NCI-H526 treated with DMSO at 0.1 percent for 48 hours (cell line): ENCODE results near the gene ATP2C2.
A peak's percentile ranks its signal among the peaks of the same experiment; 100 is the strongest.
"Not testable (repeated sequence)": the region's sequence is repeated elsewhere in the genome, so short reads cannot be mapped to it uniquely, and the experiment has no call there.

Source experiments
- DNase-seq: peaks from one replicate; lab custom pipeline; 2025; lab: John Stamatoyannopoulos, UW

Gene ATP2C2, protein sequence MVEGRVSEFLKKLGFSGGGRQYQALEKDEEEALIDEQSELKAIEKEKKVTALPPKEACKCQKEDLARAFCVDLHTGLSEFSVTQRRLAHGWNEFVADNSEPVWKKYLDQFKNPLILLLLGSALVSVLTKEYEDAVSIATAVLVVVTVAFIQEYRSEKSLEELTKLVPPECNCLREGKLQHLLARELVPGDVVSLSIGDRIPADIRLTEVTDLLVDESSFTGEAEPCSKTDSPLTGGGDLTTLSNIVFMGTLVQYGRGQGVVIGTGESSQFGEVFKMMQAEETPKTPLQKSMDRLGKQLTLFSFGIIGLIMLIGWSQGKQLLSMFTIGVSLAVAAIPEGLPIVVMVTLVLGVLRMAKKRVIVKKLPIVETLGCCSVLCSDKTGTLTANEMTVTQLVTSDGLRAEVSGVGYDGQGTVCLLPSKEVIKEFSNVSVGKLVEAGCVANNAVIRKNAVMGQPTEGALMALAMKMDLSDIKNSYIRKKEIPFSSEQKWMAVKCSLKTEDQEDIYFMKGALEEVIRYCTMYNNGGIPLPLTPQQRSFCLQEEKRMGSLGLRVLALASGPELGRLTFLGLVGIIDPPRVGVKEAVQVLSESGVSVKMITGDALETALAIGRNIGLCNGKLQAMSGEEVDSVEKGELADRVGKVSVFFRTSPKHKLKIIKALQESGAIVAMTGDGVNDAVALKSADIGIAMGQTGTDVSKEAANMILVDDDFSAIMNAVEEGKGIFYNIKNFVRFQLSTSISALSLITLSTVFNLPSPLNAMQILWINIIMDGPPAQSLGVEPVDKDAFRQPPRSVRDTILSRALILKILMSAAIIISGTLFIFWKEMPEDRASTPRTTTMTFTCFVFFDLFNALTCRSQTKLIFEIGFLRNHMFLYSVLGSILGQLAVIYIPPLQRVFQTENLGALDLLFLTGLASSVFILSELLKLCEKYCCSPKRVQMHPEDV

GRCh38 chr16:84368308-84368996 is at the start of gene ATP2C2:
TSS of gene ATP2C2 (plus strand) at chr16:84368538. CDS start at chr16:84368616, 78 bp downstream.
- peak; percentile 53 for DNase-seq

DNA sequence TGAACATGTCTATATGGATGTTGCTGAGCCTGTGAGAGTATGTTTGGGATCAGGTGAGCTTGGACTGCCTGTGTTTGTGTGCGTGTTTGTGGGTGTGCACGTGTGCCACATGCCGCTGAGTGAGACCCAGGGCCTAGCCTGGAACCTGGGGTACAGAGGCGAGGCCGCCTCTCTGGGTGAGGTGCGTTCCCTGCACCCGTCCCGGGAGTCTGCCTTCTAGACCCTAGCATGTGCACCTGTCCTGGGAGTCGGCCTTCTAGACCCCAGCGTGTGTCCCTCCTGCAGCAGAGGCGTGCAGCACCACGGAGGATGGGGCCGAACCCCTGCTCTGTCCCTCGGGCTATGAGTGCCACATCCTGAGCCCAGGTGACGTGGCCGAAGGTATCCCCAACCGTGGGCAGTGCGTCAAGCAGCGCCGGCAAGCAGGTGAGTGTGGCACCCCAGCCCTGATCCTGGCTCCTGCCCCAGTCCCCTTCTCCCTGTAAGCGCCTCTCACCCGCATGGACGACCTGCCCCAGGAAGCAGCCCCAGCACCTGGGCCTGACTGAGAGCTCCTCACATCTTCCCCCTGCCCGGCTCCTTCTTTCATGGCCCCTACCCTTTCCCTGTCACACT is 49.1 kb upstream of the ATP2C2 start:
- no peak for DNase-seq

DNA sequence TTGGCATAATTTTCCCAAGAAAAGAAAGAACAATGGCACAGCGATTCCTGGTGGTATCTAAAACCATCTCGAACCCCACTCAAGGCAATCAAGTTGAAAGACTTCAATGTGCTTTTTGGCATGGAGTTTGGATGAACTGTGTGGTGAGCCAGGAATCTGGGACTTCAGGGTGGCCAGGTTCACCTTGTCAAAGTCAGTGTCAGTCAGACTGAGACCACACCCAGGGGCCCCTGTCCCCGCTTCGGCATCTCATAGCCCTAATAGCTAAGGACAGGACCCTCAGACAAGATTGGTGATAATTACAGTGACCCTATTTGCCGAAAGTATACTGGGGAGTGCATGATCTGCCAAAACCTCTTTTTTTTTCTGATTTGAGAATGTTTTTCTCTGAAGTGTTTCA is 47.8 kb upstream of the ATP2C2 start:
- no peak for DNase-seq

GRCh38 chr16:84321932-84322331 is 46.4 kb upstream of the ATP2C2 start:
- no peak for DNase-seq

GRCh38 chr16:84322749-84323148 is 45.6 kb upstream of the ATP2C2 start:
- no peak for DNase-seq

GRCh38 chr16:84323606-84324005 is 44.7 kb upstream of the ATP2C2 start:
- no peak for DNase-seq

GRCh38 chr16:84324434-84325262 is 43.7 kb upstream of the ATP2C2 start:
- DNase-seq: no peak

GRCh38 chr16:84326545-84326944 is 41.8 kb upstream of the ATP2C2 start:
- no peak for DNase-seq

DNA sequence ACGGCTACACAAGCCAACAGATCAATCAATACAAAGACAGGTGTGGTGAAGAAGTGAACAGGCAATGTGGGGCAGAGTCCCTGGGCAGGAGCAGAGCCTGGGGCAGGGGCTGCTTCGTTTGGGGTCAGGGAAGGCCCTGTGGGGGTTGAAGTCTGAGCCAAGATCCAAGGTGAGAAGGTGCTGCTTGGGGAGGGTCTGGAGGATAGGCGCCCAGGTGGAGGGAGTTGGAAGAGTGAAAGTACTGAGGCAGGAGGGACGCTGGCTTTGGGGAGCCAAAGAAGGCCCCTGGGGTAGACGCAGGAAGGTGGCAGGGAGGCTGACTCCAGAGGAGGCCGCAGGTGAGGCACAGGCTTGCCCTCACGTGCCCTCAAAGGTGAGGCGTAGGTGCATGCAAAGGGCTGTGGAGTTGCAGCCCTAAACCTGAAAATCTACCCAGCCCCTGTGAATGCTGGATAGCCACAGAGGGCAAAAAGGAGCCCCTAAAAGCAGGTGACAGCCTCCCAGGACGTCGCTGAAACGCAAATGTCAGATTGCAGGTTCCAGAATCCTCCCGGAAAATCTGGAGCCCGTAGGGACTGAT is 40.3 kb upstream of the ATP2C2 start:
- no peak for DNase-seq

- no peak for DNase-seq
These were observed 39.3 kb upstream of the ATP2C2 start for GRCh38 chr16:84329016-84329415.

DNA sequence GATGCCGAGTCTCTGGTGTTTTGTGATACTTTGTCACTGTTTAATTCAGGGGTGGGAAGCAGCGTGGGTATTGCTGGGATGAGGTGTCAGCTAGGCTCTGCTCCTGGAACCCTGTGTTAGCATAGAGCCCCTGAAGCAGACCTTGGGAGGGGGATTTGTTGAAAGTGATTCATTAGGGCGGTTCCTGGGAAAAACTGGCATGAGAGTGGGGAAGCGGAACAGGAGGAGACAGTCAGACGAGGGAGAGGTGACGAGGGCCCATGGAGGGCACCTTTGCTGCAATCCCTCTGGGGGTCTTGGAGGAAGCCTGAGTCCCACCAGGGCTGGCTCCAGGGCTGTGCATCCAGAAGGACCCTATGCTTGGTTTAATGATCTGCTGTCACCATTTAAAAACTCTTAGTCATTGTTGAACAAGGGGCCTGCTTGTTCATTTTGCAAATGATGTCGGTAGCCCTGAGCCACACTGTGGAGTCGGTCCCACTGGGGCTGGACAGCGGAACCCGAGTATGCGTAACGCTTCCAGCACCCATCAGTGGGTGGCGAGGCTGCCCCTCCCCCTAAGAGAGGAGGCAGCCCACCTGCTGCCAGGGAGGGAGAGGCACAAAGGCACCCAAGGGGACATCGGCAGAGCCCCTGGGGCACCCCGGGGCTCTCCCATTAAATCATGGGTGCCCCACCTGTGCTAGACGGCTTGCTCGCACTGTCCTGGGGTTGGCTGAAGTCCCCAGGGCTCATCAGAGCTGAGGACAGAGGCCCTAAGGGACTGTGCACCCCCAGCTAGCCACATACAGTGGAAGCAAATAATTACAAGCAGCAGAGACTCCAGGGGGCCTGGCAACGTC is 38.3 kb upstream of the ATP2C2 start:
- no peak for DNase-seq

DNA sequence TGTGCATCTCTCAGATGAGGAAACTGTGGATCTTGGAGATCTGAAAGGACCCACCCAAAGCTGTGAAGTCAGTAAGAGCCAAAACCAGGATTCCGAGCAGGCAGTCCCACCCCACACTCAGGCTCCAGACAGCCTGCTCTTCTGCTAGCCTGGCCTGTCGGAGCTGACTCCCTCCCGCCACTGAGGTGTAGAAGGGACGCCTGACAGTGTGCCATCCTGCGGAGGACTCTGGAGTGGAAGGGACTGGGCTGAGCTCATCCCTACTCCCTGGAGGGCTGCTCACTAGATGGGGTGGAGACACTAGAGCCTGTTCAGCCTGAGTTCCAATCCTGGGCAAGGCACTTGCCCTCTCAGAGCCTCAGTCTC is 37.7 kb upstream of the ATP2C2 start:
- DNase-seq: no peak

DNA sequence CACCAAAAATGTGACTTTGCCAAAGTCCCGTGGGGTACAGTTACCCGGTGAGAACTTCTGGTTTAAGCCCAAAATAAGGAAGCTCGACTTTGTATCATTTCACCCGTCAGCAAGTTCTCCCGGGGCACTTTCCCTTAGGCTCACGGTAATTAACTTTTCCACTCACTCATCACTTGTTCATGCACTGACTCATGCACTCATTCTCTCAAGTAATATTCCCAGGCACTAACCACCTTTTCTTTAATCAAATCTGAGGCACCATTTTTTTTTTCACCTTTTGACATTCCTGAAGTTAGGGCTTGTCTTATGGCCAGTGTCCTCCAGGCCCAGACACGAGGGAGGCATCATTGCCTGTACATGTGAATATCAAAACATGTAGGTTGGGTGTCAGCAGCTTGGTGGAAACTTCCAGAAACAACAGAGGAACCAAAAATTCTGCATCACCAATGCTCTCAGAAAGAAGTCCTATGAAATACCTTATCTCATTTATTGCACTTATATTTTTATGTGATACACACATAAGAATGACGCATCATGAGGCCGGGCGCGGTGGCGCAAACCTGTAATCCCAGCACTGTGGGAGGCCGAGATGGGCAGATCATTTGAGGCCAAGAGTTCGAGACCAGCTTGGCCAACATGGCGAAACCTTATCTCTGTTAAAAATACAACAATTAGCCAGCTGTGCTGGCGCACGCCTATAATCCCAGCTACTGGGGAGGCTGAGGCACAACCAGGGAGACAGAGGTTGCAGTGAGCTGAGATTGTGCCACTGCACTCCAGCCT is 36.1 kb upstream of the ATP2C2 start:
- DNase-seq: no peak

GRCh38 chr16:84332975-84333684 is 35.2 kb upstream of the ATP2C2 start:
- DNase-seq: no peak

- DNase-seq: no peak
These were observed 34.3 kb upstream of the ATP2C2 start for GRCh38 chr16:84334058-84334457.

- no peak for DNase-seq
These were observed 33.9 kb upstream of the ATP2C2 start for GRCh38 chr16:84334482-84334881.

GRCh38 chr16:84337236-84337635 is 31.1 kb upstream of the ATP2C2 start:
- DNase-seq: not testable (repeated sequence)

GRCh38 chr16:84339311-84339710 is 29.0 kb upstream of the ATP2C2 start:
- no peak for DNase-seq
